GM23338 (cell line): ENCODE results near the gene CIAO3. TPM values are rescaled to one million over a fixed set of nuclear protein-coding genes. Genes with fewer than 3 reads are reported as not detected.

ENCODE experiments used
- ATAC-seq: fragments of 200-7000 bp; cut with Tn5 transposase; 3 replicates; pipeline ENCODE4 v1.9.1; 2020
- DNase-seq: peaks from one replicate; pipeline ENCODE4 v3.0.0-alpha.2; 2015; ENCODE audit warnings: low spot score
- H2AFZ ChIP-seq: fragments of 200-600 bp; sonication (generic); 2 replicates; pipeline ENCODE4 v1.8.0; 2016; ENCODE audit warnings: antibody characterized with exemption, mild to moderate bottlenecking, moderate library complexity
- H3F3A ChIP-seq: fragments of 200-600 bp; sonication (generic); replicated peaks from 2 replicates; pipeline ENCODE4 v1.8.0; 2017; ENCODE audit warnings: antibody characterized with exemption, mixed run types, low read depth
- H3K27ac ChIP-seq: fragments of 200-600 bp; sonication (generic); 2 replicates; pipeline ENCODE4 v1.6.1; 2016; ENCODE audit warnings: low read depth
- H3K27me3 ChIP-seq: fragments of 200-600 bp; sonication (generic); 2 replicates; pipeline ENCODE4 v1.8.0; 2016; ENCODE audit warnings: mild to moderate bottlenecking, mixed run types, moderate library complexity; ENCODE audit not compliant: insufficient read depth
- H3K36me3 ChIP-seq: fragments of 200-600 bp; sonication (generic); 2 replicates; pipeline ENCODE4 v1.8.0; 2016; ENCODE audit warnings: mild to moderate bottlenecking; ENCODE audit not compliant: insufficient read depth
- H3K4me1 ChIP-seq: fragments of 200-600 bp; sonication (generic); 2 replicates; pipeline ENCODE4 v1.8.0; 2016; ENCODE audit warnings: mild to moderate bottlenecking, moderate library complexity; ENCODE audit not compliant: insufficient read depth
- H3K4me2 ChIP-seq: fragments of 200-600 bp; sonication (generic); 2 replicates; pipeline ENCODE4 v1.7.1; 2017; ENCODE audit warnings: mixed run types
- H3K4me3 ChIP-seq: fragments of 200-600 bp; sonication (generic); 2 replicates; pipeline ENCODE4 v1.6.1; 2016; ENCODE audit warnings: mixed run types
- H3K79me2 ChIP-seq: fragments of 200-600 bp; sonication (generic); replicated peaks from 2 replicates; pipeline ENCODE4 v1.8.0; 2017; ENCODE audit warnings: mild to moderate bottlenecking; ENCODE audit not compliant: insufficient read depth
- H3K9me2 ChIP-seq: fragments of 200-600 bp; sonication (generic); 2 replicates; pipeline ENCODE4 v1.8.0; 2017; ENCODE audit not compliant: insufficient read depth
- H4K20me1 ChIP-seq: fragments of 200-600 bp; sonication (generic); replicated peaks from 2 replicates; pipeline ENCODE4 v1.8.0; 2017; ENCODE audit warnings: mild to moderate bottlenecking; ENCODE audit not compliant: insufficient read depth
- H3K27ac Mint-ChIP-seq: 2 replicates; pipeline ENCODE4 v1.8.0; 2020; ENCODE audit warnings: inconsistent platforms, mild to moderate bottlenecking, moderate library complexity, mixed read lengths
- H3K27me3 Mint-ChIP-seq: 3 replicates; pipeline ENCODE4 v1.8.0; 2022; ENCODE audit warnings: low read depth, mild to moderate bottlenecking, moderate library complexity, mixed read lengths, inconsistent platforms; ENCODE audit not compliant: insufficient read depth, poor library complexity
- H3K36me3 Mint-ChIP-seq: 3 replicates; pipeline ENCODE4 v1.8.0; 2021; ENCODE audit warnings: low read depth, mild to moderate bottlenecking, inconsistent platforms, moderate library complexity, mixed read lengths
- H3K4me1 Mint-ChIP-seq: 3 replicates; pipeline ENCODE4 v1.8.0; 2020; ENCODE audit warnings: mild to moderate bottlenecking, inconsistent platforms, mixed read lengths
- H3K4me3 Mint-ChIP-seq: 3 replicates; pipeline ENCODE4 v1.8.0; 2021; ENCODE audit warnings: moderate library complexity, mild to moderate bottlenecking, inconsistent platforms, mixed read lengths
- H3K9me3 Mint-ChIP-seq: 3 replicates; pipeline ENCODE4 v1.8.0; 2020; ENCODE audit warnings: moderate library complexity, mild to moderate bottlenecking, inconsistent platforms, mixed read lengths
- CREB1 ChIP-seq: fragments of 250-450 bp; sonication (Bioruptor Pico); IDR thresholded peaks from 2 replicates; pipeline ENCODE4 v1.5.0; 2020; ENCODE audit warnings: low read depth, mild to moderate bottlenecking, moderate library complexity
- EZH2 ChIP-seq: fragments of 200-600 bp; sonication (generic); IDR thresholded peaks from one replicate; pipeline ENCODE4 v1.8.0; 2017; ENCODE audit warnings: antibody characterized with exemption, mild to moderate bottlenecking, low read depth; ENCODE audit not compliant: unreplicated experiment
- EZH2phosphoT487 ChIP-seq: fragments of 200-600 bp; sonication (generic); IDR thresholded peaks from one replicate; pipeline ENCODE4 v1.8.1; 2018; ENCODE audit warnings: antibody characterized with exemption; ENCODE audit not compliant: unreplicated experiment
- JUNB ChIP-seq: IDR thresholded peaks from one replicate; pipeline ENCODE4 v1.6.1; 2016; ENCODE audit warnings: antibody characterized with exemption; ENCODE audit not compliant: unreplicated experiment
- NANOG ChIP-seq: IDR thresholded peaks from 2 replicates; pipeline ENCODE4 v1.6.1; 2016; ENCODE audit warnings: antibody characterized with exemption, borderline replicate concordance
- POLR2AphosphoS5 ChIP-seq: IDR thresholded peaks from 2 replicates; pipeline ENCODE4 v1.6.1; 2016; ENCODE audit warnings: antibody characterized with exemption, low read depth
- STAT1 ChIP-seq: IDR thresholded peaks from one replicate; pipeline ENCODE4 v1.6.1; 2016; ENCODE audit warnings: antibody characterized with exemption; ENCODE audit not compliant: unreplicated experiment
- ZNF114 ChIP-seq: fragments of 250-450 bp; sonication (Bioruptor Pico); IDR thresholded peaks from 2 replicates; pipeline ENCODE4 v1.5.0; 2020; ENCODE audit warnings: mild to moderate bottlenecking, moderate library complexity
- ZNF331 ChIP-seq: fragments of 250-450 bp; sonication (Bioruptor Pico); IDR thresholded peaks from 2 replicates; pipeline ENCODE4 v1.5.0; 2020; ENCODE audit warnings: low read depth, mild to moderate bottlenecking, moderate library complexity
- polyA plus RNA-seq: library from polyadenylated mRNA; unstranded; fragments of >200 nt; fragmentation: Nextera tagmentation; extraction: Ambion mirVana; gene quantifications from 2 replicates; pipeline ENCODE4 v1.2.1, GENCODE V29; 2016
- total RNA-seq: library from RNA; depleted of rRNA; stranded (reverse); fragments of >200 nt; shearing (Covaris generic); gene quantifications from 2 replicates; pipeline ENCODE4 v1.2.3, GENCODE V29; 2014
- TF ChIP-seq, protein P1 (sequence below), 2 experiments: fragments of 200-600 bp in 1 of 2; sonication (generic) in 1 of 2; conservative IDR thresholded peaks; 2 replicates each; pipeline versions ENCODE4 v1.5.1 to v1.6.1; 2016 to 2017; ENCODE audit warnings: antibody characterized with exemption in 2 of 2, low read depth in 2 of 2, mild to moderate bottlenecking in 2 of 2, moderate library complexity in 1 of 2
- TF ChIP-seq, protein P2 (sequence below): fragments of 250-450 bp; sonication (Bioruptor Pico); IDR thresholded peaks from 2 replicates; pipeline ENCODE4 v1.5.0; 2020; ENCODE audit warnings: mild to moderate bottlenecking, moderate library complexity
- TF ChIP-seq, protein P3 (sequence below): IDR thresholded peaks from one replicate; pipeline ENCODE4 v1.6.1; 2018; ENCODE audit warnings: antibody characterized with exemption; ENCODE audit not compliant: unreplicated experiment
- TF ChIP-seq, protein P4 (sequence below): IDR thresholded peaks from 2 replicates; pipeline ENCODE4 v1.6.1; 2016; ENCODE audit warnings: antibody characterized with exemption

Gene CIAO3
- total and polyA plus RNA-seq, 2 experiments from 2014 or later: 13.0 to 42.3 TPM

DNA sequence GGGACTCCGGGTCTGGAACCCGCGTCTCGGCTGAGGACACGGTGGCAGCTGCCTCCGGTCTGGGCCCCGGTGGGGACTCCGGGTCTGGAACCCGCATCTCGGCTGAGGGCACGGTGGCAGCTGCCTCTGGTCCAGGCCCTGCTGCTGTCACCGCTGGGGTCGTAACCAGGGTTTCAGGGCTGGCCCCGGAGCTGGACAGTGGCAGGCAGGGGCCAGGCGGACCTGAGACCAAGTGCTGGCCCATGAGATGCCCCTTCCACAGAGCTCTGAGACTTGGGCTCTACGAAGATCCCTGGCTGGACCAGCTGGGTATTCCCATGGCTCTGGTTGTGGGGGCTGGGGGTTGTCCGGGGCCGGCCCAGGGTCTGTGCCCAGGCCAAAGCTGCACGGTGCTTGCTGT, 43.6 kb upstream of the CIAO3 start:
- Mint-ChIP-seq H3K4me3 (no peak overlapping the region), H3K4me1 (no peaks in the 10 kb centered on the region), H3K27me3 (peaks cover 13% of the 10 kb centered on the region), H3K36me3 (peaks cover 2% of the 10 kb centered on the region; the same call in 1 of the 3 replicates), H3K27ac (no peak overlapping the region), H3K9me3 (no peaks in the 10 kb centered on the region)
- no peak overlapping the region for H3K27ac ChIP-seq
- H3K4me2 ChIP-seq: no peak overlapping the region
- TF ChIP-seq ZNF114 (CRISPR knock-in tag) (no peak), EZH2phosphoT487 (no peak), ZNF331 (CRISPR knock-in tag) (no peak), POLR2AphosphoS5 (no peak), NANOG (no peak), STAT1 (no peak), JUNB (no peak), EZH2 (no peak), CREB1 (CRISPR knock-in tag) (no peak)
- TF ChIP-seq, protein P1, sequence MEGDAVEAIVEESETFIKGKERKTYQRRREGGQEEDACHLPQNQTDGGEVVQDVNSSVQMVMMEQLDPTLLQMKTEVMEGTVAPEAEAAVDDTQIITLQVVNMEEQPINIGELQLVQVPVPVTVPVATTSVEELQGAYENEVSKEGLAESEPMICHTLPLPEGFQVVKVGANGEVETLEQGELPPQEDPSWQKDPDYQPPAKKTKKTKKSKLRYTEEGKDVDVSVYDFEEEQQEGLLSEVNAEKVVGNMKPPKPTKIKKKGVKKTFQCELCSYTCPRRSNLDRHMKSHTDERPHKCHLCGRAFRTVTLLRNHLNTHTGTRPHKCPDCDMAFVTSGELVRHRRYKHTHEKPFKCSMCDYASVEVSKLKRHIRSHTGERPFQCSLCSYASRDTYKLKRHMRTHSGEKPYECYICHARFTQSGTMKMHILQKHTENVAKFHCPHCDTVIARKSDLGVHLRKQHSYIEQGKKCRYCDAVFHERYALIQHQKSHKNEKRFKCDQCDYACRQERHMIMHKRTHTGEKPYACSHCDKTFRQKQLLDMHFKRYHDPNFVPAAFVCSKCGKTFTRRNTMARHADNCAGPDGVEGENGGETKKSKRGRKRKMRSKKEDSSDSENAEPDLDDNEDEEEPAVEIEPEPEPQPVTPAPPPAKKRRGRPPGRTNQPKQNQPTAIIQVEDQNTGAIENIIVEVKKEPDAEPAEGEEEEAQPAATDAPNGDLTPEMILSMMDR (conservative IDR thresholded peaks at IDR 0.05; ENCODE audit: low read depth in 2 of 2): no peak
- TF ChIP-seq, protein P2, sequence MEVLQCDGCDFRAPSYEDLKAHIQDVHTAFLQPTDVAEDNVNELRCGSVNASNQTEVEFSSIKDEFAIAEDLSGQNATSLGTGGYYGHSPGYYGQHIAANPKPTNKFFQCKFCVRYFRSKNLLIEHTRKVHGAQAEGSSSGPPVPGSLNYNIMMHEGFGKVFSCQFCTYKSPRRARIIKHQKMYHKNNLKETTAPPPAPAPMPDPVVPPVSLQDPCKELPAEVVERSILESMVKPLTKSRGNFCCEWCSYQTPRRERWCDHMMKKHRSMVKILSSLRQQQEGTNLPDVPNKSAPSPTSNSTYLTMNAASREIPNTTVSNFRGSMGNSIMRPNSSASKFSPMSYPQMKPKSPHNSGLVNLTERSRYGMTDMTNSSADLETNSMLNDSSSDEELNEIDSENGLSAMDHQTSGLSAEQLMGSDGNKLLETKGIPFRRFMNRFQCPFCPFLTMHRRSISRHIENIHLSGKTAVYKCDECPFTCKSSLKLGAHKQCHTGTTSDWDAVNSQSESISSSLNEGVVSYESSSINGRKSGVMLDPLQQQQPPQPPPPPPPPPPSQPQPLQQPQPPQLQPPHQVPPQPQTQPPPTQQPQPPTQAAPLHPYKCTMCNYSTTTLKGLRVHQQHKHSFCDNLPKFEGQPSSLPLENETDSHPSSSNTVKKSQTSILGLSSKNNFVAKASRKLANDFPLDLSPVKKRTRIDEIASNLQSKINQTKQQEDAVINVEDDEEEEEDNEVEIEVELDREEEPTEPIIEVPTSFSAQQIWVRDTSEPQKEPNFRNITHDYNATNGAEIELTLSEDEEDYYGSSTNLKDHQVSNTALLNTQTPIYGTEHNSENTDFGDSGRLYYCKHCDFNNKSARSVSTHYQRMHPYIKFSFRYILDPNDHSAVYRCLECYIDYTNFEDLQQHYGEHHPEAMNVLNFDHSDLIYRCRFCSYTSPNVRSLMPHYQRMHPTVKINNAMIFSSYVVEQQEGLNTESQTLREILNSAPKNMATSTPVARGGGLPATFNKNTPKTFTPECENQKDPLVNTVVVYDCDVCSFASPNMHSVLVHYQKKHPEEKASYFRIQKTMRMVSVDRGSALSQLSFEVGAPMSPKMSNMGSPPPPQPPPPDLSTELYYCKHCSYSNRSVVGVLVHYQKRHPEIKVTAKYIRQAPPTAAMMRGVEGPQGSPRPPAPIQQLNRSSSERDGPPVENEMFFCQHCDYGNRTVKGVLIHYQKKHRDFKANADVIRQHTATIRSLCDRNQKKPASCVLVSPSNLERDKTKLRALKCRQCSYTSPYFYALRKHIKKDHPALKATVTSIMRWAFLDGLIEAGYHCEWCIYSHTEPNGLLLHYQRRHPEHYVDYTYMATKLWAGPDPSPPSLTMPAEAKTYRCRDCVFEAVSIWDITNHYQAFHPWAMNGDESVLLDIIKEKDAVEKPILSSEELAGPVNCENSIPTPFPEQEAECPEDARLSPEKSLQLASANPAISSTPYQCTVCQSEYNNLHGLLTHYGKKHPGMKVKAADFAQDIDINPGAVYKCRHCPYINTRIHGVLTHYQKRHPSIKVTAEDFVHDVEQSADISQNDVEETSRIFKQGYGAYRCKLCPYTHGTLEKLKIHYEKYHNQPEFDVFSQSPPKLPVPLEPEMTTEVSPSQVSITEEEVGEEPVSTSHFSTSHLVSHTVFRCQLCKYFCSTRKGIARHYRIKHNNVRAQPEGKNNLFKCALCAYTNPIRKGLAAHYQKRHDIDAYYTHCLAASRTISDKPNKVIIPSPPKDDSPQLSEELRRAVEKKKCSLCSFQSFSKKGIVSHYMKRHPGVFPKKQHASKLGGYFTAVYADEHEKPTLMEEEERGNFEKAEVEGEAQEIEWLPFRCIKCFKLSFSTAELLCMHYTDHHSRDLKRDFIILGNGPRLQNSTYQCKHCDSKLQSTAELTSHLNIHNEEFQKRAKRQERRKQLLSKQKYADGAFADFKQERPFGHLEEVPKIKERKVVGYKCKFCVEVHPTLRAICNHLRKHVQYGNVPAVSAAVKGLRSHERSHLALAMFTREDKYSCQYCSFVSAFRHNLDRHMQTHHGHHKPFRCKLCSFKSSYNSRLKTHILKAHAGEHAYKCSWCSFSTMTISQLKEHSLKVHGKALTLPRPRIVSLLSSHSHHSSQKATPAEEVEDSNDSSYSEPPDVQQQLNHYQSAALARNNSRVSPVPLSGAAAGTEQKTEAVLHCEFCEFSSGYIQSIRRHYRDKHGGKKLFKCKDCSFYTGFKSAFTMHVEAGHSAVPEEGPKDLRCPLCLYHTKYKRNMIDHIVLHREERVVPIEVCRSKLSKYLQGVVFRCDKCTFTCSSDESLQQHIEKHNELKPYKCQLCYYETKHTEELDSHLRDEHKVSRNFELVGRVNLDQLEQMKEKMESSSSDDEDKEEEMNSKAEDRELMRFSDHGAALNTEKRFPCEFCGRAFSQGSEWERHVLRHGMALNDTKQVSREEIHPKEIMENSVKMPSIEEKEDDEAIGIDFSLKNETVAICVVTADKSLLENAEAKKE: no peak
- TF ChIP-seq, protein P3, sequence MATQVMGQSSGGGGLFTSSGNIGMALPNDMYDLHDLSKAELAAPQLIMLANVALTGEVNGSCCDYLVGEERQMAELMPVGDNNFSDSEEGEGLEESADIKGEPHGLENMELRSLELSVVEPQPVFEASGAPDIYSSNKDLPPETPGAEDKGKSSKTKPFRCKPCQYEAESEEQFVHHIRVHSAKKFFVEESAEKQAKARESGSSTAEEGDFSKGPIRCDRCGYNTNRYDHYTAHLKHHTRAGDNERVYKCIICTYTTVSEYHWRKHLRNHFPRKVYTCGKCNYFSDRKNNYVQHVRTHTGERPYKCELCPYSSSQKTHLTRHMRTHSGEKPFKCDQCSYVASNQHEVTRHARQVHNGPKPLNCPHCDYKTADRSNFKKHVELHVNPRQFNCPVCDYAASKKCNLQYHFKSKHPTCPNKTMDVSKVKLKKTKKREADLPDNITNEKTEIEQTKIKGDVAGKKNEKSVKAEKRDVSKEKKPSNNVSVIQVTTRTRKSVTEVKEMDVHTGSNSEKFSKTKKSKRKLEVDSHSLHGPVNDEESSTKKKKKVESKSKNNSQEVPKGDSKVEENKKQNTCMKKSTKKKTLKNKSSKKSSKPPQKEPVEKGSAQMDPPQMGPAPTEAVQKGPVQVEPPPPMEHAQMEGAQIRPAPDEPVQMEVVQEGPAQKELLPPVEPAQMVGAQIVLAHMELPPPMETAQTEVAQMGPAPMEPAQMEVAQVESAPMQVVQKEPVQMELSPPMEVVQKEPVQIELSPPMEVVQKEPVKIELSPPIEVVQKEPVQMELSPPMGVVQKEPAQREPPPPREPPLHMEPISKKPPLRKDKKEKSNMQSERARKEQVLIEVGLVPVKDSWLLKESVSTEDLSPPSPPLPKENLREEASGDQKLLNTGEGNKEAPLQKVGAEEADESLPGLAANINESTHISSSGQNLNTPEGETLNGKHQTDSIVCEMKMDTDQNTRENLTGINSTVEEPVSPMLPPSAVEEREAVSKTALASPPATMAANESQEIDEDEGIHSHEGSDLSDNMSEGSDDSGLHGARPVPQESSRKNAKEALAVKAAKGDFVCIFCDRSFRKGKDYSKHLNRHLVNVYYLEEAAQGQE: no peak
- TF ChIP-seq, protein P4, sequence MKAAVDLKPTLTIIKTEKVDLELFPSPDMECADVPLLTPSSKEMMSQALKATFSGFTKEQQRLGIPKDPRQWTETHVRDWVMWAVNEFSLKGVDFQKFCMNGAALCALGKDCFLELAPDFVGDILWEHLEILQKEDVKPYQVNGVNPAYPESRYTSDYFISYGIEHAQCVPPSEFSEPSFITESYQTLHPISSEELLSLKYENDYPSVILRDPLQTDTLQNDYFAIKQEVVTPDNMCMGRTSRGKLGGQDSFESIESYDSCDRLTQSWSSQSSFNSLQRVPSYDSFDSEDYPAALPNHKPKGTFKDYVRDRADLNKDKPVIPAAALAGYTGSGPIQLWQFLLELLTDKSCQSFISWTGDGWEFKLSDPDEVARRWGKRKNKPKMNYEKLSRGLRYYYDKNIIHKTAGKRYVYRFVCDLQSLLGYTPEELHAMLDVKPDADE: no peak
- peaks cover 5% of the 10 kb centered on the region; the same call in 1 of the 2 replicates for H3K79me2 ChIP-seq
- ATAC-seq (no peak), DNase-seq (no peak)
- H3K9me2 ChIP-seq: no peaks in the 10 kb centered on the region
- no peak overlapping the region for H3K4me3 ChIP-seq
- H3K36me3 ChIP-seq: no peaks in the 10 kb centered on the region
- H2AFZ ChIP-seq: no peak overlapping the region
- H4K20me1 ChIP-seq: peaks cover 5% of the 10 kb centered on the region; the same call in 1 of the 2 replicates
- H3K27me3 ChIP-seq: no peaks in the 10 kb centered on the region
- no peaks in the 10 kb centered on the region for H3F3A ChIP-seq
- H3K4me1 ChIP-seq: no peaks in the 10 kb centered on the region
